Measurements from ENCODE around the gene PRRC2B.

- no peak for TF ChIP-seq CTCF (IDR thresholded peaks at IDR 0.05)
- TF ChIP-seq POLR2A (IDR thresholded peaks at IDR 0.05) = no peak
Measured at GRCh38 chr9:131473891-131474290, 80.0 kb downstream of the PRRC2B start.
